ENCODE measurements around the gene KLRG1. TPM values are rescaled to one million over a fixed set of nuclear protein-coding genes. Genes with fewer than 3 reads are reported as not detected.

Gene KLRG1
- total and polyA plus RNA-seq, 9 of the 15 experiments (the other 6 are each of a cell fraction or from before 2014, with no cell fraction given) = 1.4 to 7.2 (median 2.1) TPM

DNA sequence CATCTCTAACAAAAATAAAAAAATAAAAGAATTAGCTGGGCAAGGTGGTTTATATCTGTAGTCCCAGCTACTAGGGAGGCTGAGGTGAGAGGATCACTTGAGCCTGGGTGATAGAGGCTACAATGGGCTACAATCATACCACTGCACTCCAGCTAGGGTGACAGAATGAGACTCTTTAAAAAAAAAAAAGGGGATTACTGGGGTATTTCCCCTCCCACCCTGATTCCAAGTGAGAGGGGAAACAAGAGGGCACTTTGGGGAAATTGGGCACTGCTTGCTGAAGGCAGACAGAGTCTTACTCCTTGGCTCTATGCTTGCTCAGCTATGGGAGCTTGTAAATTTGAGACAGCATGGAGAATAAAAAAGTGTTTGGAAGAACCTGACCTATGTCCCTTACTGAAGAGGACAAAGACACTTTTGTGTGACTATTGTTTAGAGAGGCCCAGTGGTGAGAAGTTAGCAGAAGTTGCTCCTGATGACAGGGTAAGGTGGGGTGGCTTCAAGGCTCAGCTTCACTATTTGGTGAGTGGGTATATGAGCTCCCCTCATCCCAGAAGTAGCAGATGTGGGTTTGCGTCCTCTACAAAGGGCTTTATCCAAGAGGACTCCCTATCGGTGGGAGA lies 44.0 kb downstream of the KLRG1 start:
- Histone ChIP-seq H4K20me1 (replicated peaks; ENCODE audit: control insufficient read depth, insufficient read depth, low read length) (no peaks in the 10 kb centered on the region), H3K4me1 (replicated peaks in 1 of 2; ENCODE audit: control insufficient read depth in 2 of 2, insufficient read depth in 2 of 2, low read length in 2 of 2) (no peaks in the 10 kb centered on the region), H2AFZ (ENCODE audit: low read depth, low read length) (no peak overlapping the region), H3K4me3 (no peak overlapping the region), H3K9ac (ENCODE audit: insufficient read depth in 1 of 2, low read depth in 2 of 2, low read length in 2 of 2) (no peak overlapping the region), H3K4me2 (ENCODE audit: insufficient read depth, low read length) (no peak overlapping the region), H3K9me3 (replicated peaks; ENCODE audit: control insufficient read depth, insufficient read depth, low read depth, low read length) (no peaks in the 10 kb centered on the region), H3K27me3 (ENCODE audit: control insufficient read depth in 2 of 2, insufficient read depth in 2 of 2, low read length in 2 of 2) (no peaks in the 10 kb centered on the region), H3K36me3 (ENCODE audit: control insufficient read depth, insufficient read depth, low read length) (no peaks in the 10 kb centered on the region), H3K27ac (ENCODE audit: extremely low read depth, low read depth, low read length) (no peak overlapping the region), H3K9me1 (ENCODE audit: control insufficient read depth, insufficient read depth, low read length) (no peaks in the 10 kb centered on the region), H3K79me2 (ENCODE audit: control insufficient read depth, insufficient read depth, low read length) (no peaks in the 10 kb centered on the region)
- WGBS (ENCODE audit: insufficient coverage, low coverage, missing lambda C conversion rate) = 39% methylated on average over 2 of the region's 2 CpGs
- TF ChIP-seq ZC3H4 (CRISPR knock-in tag; IDR thresholded peaks at IDR 0.05; ENCODE audit: borderline replicate concordance) = no peak
- TF ChIP-seq, protein P1, sequence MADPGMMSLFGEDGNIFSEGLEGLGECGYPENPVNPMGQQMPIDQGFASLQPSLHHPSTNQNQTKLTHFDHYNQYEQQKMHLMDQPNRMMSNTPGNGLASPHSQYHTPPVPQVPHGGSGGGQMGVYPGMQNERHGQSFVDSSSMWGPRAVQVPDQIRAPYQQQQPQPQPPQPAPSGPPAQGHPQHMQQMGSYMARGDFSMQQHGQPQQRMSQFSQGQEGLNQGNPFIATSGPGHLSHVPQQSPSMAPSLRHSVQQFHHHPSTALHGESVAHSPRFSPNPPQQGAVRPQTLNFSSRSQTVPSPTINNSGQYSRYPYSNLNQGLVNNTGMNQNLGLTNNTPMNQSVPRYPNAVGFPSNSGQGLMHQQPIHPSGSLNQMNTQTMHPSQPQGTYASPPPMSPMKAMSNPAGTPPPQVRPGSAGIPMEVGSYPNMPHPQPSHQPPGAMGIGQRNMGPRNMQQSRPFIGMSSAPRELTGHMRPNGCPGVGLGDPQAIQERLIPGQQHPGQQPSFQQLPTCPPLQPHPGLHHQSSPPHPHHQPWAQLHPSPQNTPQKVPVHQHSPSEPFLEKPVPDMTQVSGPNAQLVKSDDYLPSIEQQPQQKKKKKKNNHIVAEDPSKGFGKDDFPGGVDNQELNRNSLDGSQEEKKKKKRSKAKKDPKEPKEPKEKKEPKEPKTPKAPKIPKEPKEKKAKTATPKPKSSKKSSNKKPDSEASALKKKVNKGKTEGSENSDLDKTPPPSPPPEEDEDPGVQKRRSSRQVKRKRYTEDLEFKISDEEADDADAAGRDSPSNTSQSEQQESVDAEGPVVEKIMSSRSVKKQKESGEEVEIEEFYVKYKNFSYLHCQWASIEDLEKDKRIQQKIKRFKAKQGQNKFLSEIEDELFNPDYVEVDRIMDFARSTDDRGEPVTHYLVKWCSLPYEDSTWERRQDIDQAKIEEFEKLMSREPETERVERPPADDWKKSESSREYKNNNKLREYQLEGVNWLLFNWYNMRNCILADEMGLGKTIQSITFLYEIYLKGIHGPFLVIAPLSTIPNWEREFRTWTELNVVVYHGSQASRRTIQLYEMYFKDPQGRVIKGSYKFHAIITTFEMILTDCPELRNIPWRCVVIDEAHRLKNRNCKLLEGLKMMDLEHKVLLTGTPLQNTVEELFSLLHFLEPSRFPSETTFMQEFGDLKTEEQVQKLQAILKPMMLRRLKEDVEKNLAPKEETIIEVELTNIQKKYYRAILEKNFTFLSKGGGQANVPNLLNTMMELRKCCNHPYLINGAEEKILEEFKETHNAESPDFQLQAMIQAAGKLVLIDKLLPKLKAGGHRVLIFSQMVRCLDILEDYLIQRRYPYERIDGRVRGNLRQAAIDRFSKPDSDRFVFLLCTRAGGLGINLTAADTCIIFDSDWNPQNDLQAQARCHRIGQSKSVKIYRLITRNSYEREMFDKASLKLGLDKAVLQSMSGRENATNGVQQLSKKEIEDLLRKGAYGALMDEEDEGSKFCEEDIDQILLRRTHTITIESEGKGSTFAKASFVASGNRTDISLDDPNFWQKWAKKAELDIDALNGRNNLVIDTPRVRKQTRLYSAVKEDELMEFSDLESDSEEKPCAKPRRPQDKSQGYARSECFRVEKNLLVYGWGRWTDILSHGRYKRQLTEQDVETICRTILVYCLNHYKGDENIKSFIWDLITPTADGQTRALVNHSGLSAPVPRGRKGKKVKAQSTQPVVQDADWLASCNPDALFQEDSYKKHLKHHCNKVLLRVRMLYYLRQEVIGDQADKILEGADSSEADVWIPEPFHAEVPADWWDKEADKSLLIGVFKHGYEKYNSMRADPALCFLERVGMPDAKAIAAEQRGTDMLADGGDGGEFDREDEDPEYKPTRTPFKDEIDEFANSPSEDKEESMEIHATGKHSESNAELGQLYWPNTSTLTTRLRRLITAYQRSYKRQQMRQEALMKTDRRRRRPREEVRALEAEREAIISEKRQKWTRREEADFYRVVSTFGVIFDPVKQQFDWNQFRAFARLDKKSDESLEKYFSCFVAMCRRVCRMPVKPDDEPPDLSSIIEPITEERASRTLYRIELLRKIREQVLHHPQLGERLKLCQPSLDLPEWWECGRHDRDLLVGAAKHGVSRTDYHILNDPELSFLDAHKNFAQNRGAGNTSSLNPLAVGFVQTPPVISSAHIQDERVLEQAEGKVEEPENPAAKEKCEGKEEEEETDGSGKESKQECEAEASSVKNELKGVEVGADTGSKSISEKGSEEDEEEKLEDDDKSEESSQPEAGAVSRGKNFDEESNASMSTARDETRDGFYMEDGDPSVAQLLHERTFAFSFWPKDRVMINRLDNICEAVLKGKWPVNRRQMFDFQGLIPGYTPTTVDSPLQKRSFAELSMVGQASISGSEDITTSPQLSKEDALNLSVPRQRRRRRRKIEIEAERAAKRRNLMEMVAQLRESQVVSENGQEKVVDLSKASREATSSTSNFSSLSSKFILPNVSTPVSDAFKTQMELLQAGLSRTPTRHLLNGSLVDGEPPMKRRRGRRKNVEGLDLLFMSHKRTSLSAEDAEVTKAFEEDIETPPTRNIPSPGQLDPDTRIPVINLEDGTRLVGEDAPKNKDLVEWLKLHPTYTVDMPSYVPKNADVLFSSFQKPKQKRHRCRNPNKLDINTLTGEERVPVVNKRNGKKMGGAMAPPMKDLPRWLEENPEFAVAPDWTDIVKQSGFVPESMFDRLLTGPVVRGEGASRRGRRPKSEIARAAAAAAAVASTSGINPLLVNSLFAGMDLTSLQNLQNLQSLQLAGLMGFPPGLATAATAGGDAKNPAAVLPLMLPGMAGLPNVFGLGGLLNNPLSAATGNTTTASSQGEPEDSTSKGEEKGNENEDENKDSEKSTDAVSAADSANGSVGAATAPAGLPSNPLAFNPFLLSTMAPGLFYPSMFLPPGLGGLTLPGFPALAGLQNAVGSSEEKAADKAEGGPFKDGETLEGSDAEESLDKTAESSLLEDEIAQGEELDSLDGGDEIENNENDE (IDR thresholded peaks at IDR 0.05; ENCODE audit: low read depth, low read length) = no peak
- TF ChIP-seq, protein P2, sequence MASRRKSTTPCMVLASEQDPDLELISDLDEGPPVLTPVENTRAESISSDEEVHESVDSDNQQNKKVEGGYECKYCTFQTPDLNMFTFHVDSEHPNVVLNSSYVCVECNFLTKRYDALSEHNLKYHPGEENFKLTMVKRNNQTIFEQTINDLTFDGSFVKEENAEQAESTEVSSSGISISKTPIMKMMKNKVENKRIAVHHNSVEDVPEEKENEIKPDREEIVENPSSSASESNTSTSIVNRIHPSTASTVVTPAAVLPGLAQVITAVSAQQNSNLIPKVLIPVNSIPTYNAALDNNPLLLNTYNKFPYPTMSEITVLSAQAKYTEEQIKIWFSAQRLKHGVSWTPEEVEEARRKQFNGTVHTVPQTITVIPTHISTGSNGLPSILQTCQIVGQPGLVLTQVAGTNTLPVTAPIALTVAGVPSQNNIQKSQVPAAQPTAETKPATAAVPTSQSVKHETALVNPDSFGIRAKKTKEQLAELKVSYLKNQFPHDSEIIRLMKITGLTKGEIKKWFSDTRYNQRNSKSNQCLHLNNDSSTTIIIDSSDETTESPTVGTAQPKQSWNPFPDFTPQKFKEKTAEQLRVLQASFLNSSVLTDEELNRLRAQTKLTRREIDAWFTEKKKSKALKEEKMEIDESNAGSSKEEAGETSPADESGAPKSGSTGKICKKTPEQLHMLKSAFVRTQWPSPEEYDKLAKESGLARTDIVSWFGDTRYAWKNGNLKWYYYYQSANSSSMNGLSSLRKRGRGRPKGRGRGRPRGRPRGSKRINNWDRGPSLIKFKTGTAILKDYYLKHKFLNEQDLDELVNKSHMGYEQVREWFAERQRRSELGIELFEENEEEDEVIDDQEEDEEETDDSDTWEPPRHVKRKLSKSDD (conservative IDR thresholded peaks at IDR 0.05; ENCODE audit: low read length) = no peak
- TF ChIP-seq CBFA2T3 (IDR thresholded peaks at IDR 0.05) = no peak
- TF ChIP-seq ZNF274 (IDR thresholded peaks at IDR 0.05; ENCODE audit: borderline replicate concordance, low read depth, low read length) = no peak
- TF ChIP-seq LARP7 (IDR thresholded peaks at IDR 0.05) = no peak
- ChIA-PET POLR2A (interaction anchor here (0.6 to 1.1 kb wide), 2 partner anchors 27 to 84 kb away, joined by 3 to 6 read pairs; partner anchors contain the start of gene M6PR), CTCF (ENCODE audit: low intra/inter-chr PET ratio) (interaction anchor here (1.2 kb wide), 1 partner anchor 254 kb away, joined by 3 read pairs; no protein-coding TSS in a partner anchor)
- no peak for DNase-seq (ENCODE audit: extremely low read depth in 1 of 4, low spot score in 3 of 4)
- intact Hi-C loops (cut with micrococcal nuclease) (no loop called here), in situ Hi-C loops (cut with MboI) (no loop called here)
- no TSS peak for BruUV-seq (replicated peaks)
- no peak for ATAC-seq
- no peak for FAIRE-seq

Measured in K562 (cell line).